B cell (primary cell): ENCODE results near the gene TMEM132E. TPM values are rescaled to one million over a fixed set of nuclear protein-coding genes. Genes with fewer than 3 reads are reported as not detected.

Source experiments
- ATAC-seq: fragments of 200-7000 bp; cut with Tn5 transposase; one replicate; pipeline ENCODE4 v1.10.0; 2021; ENCODE audit warnings: low read depth, mild to moderate bottlenecking, moderate number of reproducible peaks, moderate library complexity
- CTCF ChIA-PET: fragments of 350-600 bp; sonication (Branson Sonifier 250); formaldehyde crosslinking; loops from one replicate; lab custom pipeline; 2021; ENCODE audit warnings: antibody characterized with exemption, inconsistent platforms; lab: Charles Lee
- POLR2A ChIA-PET: fragments of 350-600 bp; sonication (Branson Sonifier 250); formaldehyde crosslinking; loops from one replicate; lab custom pipeline; 2021; ENCODE audit warnings: antibody characterized with exemption; lab: Charles Lee
- DNase-seq: peaks from one replicate; pipeline ENCODE4 v3.0.0; 2013
- H2AFZ ChIP-seq: 2 replicates; pipeline ENCODE4 v1.6.1; 2012; ENCODE audit warnings: mild to moderate bottlenecking, low read depth, low read length; ENCODE audit not compliant: insufficient read depth, poor library complexity, severe bottlenecking
- H3K27ac ChIP-seq, 2 donors: 1 replicate in 1 of 2; 2 replicates in 1 of 2; pipeline ENCODE4 v1.5.1; 2012 to 2013; ENCODE audit warnings: low read length in 2 of 2, mild to moderate bottlenecking in 2 of 2, moderate library complexity in 1 of 2
- H3K27me3 ChIP-seq, 4 experiments: fragments of 200-600 bp in 1 of 4; sonication (generic) in 1 of 4; replicated peaks in 1 of 4; 1 replicate in 2 of 4; 2 replicates in 2 of 4; pipeline versions ENCODE4 v1.6.1 to v1.7.0; 2013 to 2016; ENCODE audit warnings: low read length in 3 of 4, mild to moderate bottlenecking in 2 of 4, mixed read lengths in 1 of 4, moderate library complexity in 1 of 4; ENCODE audit not compliant: insufficient read depth in 4 of 4, control insufficient read depth in 3 of 4; ENCODE audit errors: control extremely low read depth in 1 of 4
- H3K36me3 ChIP-seq, 2 experiments: replicated peaks in 1 of 2; 1 replicate in 1 of 2; 2 replicates in 1 of 2; pipeline versions ENCODE4 v1.6.1 to v1.7.1; 2013; ENCODE audit warnings: low read length in 1 of 2; ENCODE audit not compliant: insufficient read depth in 2 of 2, control insufficient read depth in 1 of 2; ENCODE audit errors: control extremely low read depth in 1 of 2, extremely low read depth in 1 of 2
- H3K4me1 ChIP-seq, 2 donors: fragments of 200-600 bp in 1 of 2; sonication (generic) in 1 of 2; 1 replicate in 1 of 2; 2 replicates in 1 of 2; pipeline versions ENCODE4 v1.5.1 to v1.6.1; 2013 to 2017; ENCODE audit warnings: low read length in 2 of 2; ENCODE audit not compliant: control insufficient read depth in 2 of 2, insufficient read depth in 2 of 2
- H3K4me2 ChIP-seq: replicated peaks from 2 replicates; pipeline ENCODE3; 2012; ENCODE audit warnings: mild to moderate bottlenecking, low read depth, low read length; ENCODE audit not compliant: poor library complexity, severe bottlenecking
- H3K4me3 ChIP-seq, 5 experiments: fragments of 200-600 bp in 1 of 5; sonication (generic) in 1 of 5; 1 replicate in 3 of 5; 2 replicates in 2 of 5; pipeline versions ENCODE4 v1.5.1 to v1.7.0; 2011 to 2016; ENCODE audit warnings: low read length in 4 of 5, mild to moderate bottlenecking in 4 of 5, low read depth in 2 of 5, control low read depth in 1 of 5, moderate library complexity in 1 of 5; ENCODE audit not compliant: insufficient read depth in 1 of 5; ENCODE audit errors: control extremely low read depth in 1 of 5, extremely low read depth in 1 of 5
- H3K79me2 ChIP-seq: fragments of 200-600 bp; sonication (generic); one replicate; pipeline ENCODE4 v1.6.0; 2016; ENCODE audit warnings: low read length; ENCODE audit not compliant: control insufficient read depth, insufficient read depth
- H3K9ac ChIP-seq: fragments of 200-600 bp; sonication (generic); 2 replicates; pipeline ENCODE4 v1.6.1; 2017; ENCODE audit warnings: mild to moderate bottlenecking, low read length, moderate library complexity
- H3K9me3 ChIP-seq, 3 donors: one replicate each; pipeline versions ENCODE4 v1.6.1 to v1.7.1; 2013; ENCODE audit warnings: low read length in 2 of 3; ENCODE audit not compliant: control insufficient read depth in 2 of 3, insufficient read depth in 1 of 3; ENCODE audit errors: control extremely low read depth in 1 of 3
- H4K20me1 ChIP-seq: 2 replicates; pipeline ENCODE4 v1.6.0; 2012; ENCODE audit warnings: mild to moderate bottlenecking, low read length; ENCODE audit not compliant: insufficient read depth, control insufficient read depth, poor library complexity, severe bottlenecking
- H3K27ac Mint-ChIP-seq: one replicate; pipeline ENCODE4 v1.8.0; 2021; ENCODE audit warnings: mixed read lengths
- H3K27me3 Mint-ChIP-seq: one replicate; pipeline ENCODE4 v1.8.0; 2021; ENCODE audit warnings: mixed read lengths
- H3K4me1 Mint-ChIP-seq: one replicate; pipeline ENCODE4 v1.8.0; 2021; ENCODE audit warnings: mixed read lengths
- H3K4me3 Mint-ChIP-seq: one replicate; pipeline ENCODE4 v1.8.0; 2021; ENCODE audit warnings: mixed read lengths
- H3K9me3 Mint-ChIP-seq: one replicate; pipeline ENCODE4 v1.8.0; 2022; ENCODE audit warnings: mixed read lengths; ENCODE audit not compliant: insufficient read depth
- CTCF ChIP-seq: fragments of 200-600 bp; IDR thresholded peaks from one replicate; pipeline ENCODE4 v1.8.0; 2022; ENCODE audit warnings: antibody characterized with exemption, mild to moderate bottlenecking
- EZH2 ChIP-seq: IDR thresholded peaks from 2 replicates; pipeline ENCODE4 v1.6.1; 2012; ENCODE audit warnings: borderline replicate concordance, low read depth, mild to moderate bottlenecking, moderate library complexity, low read length; ENCODE audit not compliant: insufficient read depth, poor library complexity, severe bottlenecking
- WGBS: methylation state at CpG from one replicate; pipeline ENCODE4 v1.1.5; 2013; ENCODE audit warnings: missing lambda C conversion rate; ENCODE audit not compliant: insufficient coverage; 5-methylcytosine and 5-hydroxymethylcytosine counted together
- intact Hi-C: fragments of 100-400 bp; cut with micrococcal nuclease; formaldehyde crosslinking; loops from one replicate; pipeline ENCODE4 v1.10.0; 2022
- polyA plus RNA-seq: library from polyadenylated mRNA; depleted of rRNA; stranded (reverse); fragments of >200 nt; gene quantifications from 2 replicates; pipeline ENCODE4 v1.2.3, GENCODE V29; 2012
- total RNA-seq, 2 donors: library from RNA; stranded (reverse); fragments of 120-200 nt in 1 of 2; gene quantifications; 1 replicate in 1 of 2; 2 replicates in 1 of 2; pipeline versions ENCODE4 v1.2.3 to v1.2.4, GENCODE V29; 2013 to 2022

Gene TMEM132E
- total and polyA plus RNA-seq, 2 donors (not counting 1 experiment from before 2014, with no cell fraction given): not detected

- Histone ChIP-seq H4K20me1 (no peaks in the 10 kb centered on the region), H3K4me1 (no peaks in the 10 kb centered on the region), H3K36me3 (no peaks in the 10 kb centered on the region), H3K4me2 (no peak overlapping the region), H3K27me3 (peaks cover 0 to 7% (median 0%) of the 10 kb centered on the region in 4 experiments), H3K9me3 (no peaks in the 10 kb centered on the region), H3K4me3 (no peak overlapping the region), H2AFZ (no peak overlapping the region), H3K79me2 (no peaks in the 10 kb centered on the region), H3K9ac (no peak overlapping the region), H3K27ac (no peak overlapping the region)
- H3K27me3 Mint-ChIP-seq: peaks cover 36% of the 10 kb centered on the region
- H3K4me1 Mint-ChIP-seq: no peaks in the 10 kb centered on the region
- intact Hi-C loops: no loop called here
- no peak overlapping the region for H3K4me3 Mint-ChIP-seq
- no peaks in the 10 kb centered on the region for H3K9me3 Mint-ChIP-seq
- POLR2A ChIA-PET: no interaction called here
- CTCF ChIA-PET: no interaction called here
- no peak for DNase-seq
- TF ChIP-seq CTCF (no peak), EZH2 (no peak)
- WGBS: 84% methylated on average over 13 of the region's 13 CpGs
- no peak overlapping the region for H3K27ac Mint-ChIP-seq
- ATAC-seq: no peak
Observed at GRCh38 chr17:34651402-34651811, 72.0 kb downstream of the TMEM132E start.

- H3K9ac ChIP-seq: no peak overlapping the region
- no peak overlapping the region for H3K4me3 Mint-ChIP-seq
- peaks cover 0 to 7% (median 0%) of the 10 kb centered on the region in 4 experiments for H3K27me3 ChIP-seq
- no peaks in the 10 kb centered on the region for H3K9me3 Mint-ChIP-seq
- no peak overlapping the region for H2AFZ ChIP-seq
- no peak overlapping the region for H3K4me2 ChIP-seq
- ChIA-PET POLR2A (no interaction called here), CTCF (no interaction called here)
- peaks cover 33% of the 10 kb centered on the region for H3K27me3 Mint-ChIP-seq
- WGBS: 79% methylated on average over 5 of the region's 8 CpGs
- H4K20me1 ChIP-seq: no peaks in the 10 kb centered on the region
- H3K79me2 ChIP-seq: no peaks in the 10 kb centered on the region
- H3K36me3 ChIP-seq: no peaks in the 10 kb centered on the region
- no peaks in the 10 kb centered on the region for H3K9me3 ChIP-seq
- intact Hi-C loops: no loop called here
- ATAC-seq: no peak
- no peak for TF ChIP-seq CTCF
- TF ChIP-seq EZH2: no peak
- no peak overlapping the region for H3K4me3 ChIP-seq
- no peaks in the 10 kb centered on the region for H3K4me1 ChIP-seq
- H3K27ac ChIP-seq: no peak overlapping the region
- H3K4me1 Mint-ChIP-seq: no peaks in the 10 kb centered on the region
- DNase-seq: no peak
- no peak overlapping the region for H3K27ac Mint-ChIP-seq
Observed at GRCh38 chr17:34652021-34652555, 72.7 kb downstream of the TMEM132E start.
